T-cell (primary cell): ENCODE results near the gene KIAA0930. TPM values are rescaled to one million over a fixed set of nuclear protein-coding genes. Genes with fewer than 3 reads are reported as not detected.

Experiments
- ATAC-seq, 4 experiments: fragments of 200-7000 bp in 3 of 4; fragments of 150-1000 bp in 1 of 4; cut with Tn5 transposase; replicated peaks in 1 of 4; 1 replicate in 3 of 4; 2 replicates in 1 of 4; pipeline ENCODE4 v1.10.0; 2021; ENCODE audit warnings: moderate library complexity in 3 of 4, mild to moderate bottlenecking in 2 of 4, moderate number of reproducible peaks in 1 of 4
- CTCF ChIA-PET, 2 donors: fragments of 300-600 bp; sonication (Branson Sonifier 250); formaldehyde crosslinking; loops; one replicate each; lab custom pipeline; 2022; ENCODE audit warnings: antibody characterized with exemption in 2 of 2; lab: Charles Lee
- POLR2A ChIA-PET, 2 donors: fragments of 300-600 bp; sonication (Branson Sonifier 250); formaldehyde crosslinking; loops; one replicate each; lab custom pipeline; 2022; ENCODE audit warnings: antibody characterized with exemption in 2 of 2; lab: Charles Lee
- DNase-seq, 35 experiments: peaks; one replicate each; pipeline versions ENCODE4 v3.0.0 to v3.0.0-alpha.2; 2013 to 2023
- H3K27ac ChIP-seq: one replicate; pipeline ENCODE4 v1.5.1; 2013; ENCODE audit warnings: low read length
- H3K27me3 ChIP-seq, 2 experiments: replicated peaks in 1 of 2; 1 replicate in 1 of 2; 2 replicates in 1 of 2; pipeline versions ENCODE4 v1.6.1 to v1.7.0; 2013; ENCODE audit warnings: low read length in 1 of 2, mixed read lengths in 1 of 2; ENCODE audit not compliant: control insufficient read depth in 2 of 2, insufficient read depth in 2 of 2; ENCODE audit errors: extremely low read depth in 1 of 2
- H3K36me3 ChIP-seq, 2 donors: 1 replicate in 1 of 2; 2 replicates in 1 of 2; pipeline versions ENCODE4 v1.6.1 to v1.7.0; 2013; ENCODE audit warnings: low read length in 1 of 2; ENCODE audit not compliant: control insufficient read depth in 2 of 2, insufficient read depth in 1 of 2; ENCODE audit errors: extremely low read depth in 1 of 2
- H3K4me1 ChIP-seq, 2 experiments: 1 replicate in 1 of 2; 2 replicates in 1 of 2; pipeline versions ENCODE4 v1.6.1 to v1.7.0; 2013; ENCODE audit warnings: low read length in 2 of 2, mixed read lengths in 1 of 2; ENCODE audit not compliant: insufficient read depth in 2 of 2, control insufficient read depth in 1 of 2; ENCODE audit errors: extremely low read depth in 1 of 2
- H3K4me3 ChIP-seq, 2 donors: 1 replicate in 1 of 2; 2 replicates in 1 of 2; pipeline versions ENCODE4 v1.5.1 to v1.7.0; 2013; ENCODE audit warnings: mild to moderate bottlenecking in 2 of 2, low read length in 1 of 2, moderate library complexity in 1 of 2; ENCODE audit not compliant: control insufficient read depth in 1 of 2; ENCODE audit errors: extremely low read depth in 1 of 2
- H3K9me3 ChIP-seq: 2 replicates; pipeline ENCODE4 v1.7.0; 2013
- H3K27ac Mint-ChIP-seq, 2 donors: one replicate each; pipeline ENCODE4 v1.8.0; 2020 to 2021; ENCODE audit warnings: mild to moderate bottlenecking in 2 of 2, mixed read lengths in 2 of 2
- H3K27me3 Mint-ChIP-seq, 2 donors: one replicate each; pipeline ENCODE4 v1.8.0; 2021 to 2022; ENCODE audit warnings: mixed read lengths in 2 of 2
- H3K36me3 Mint-ChIP-seq: one replicate; pipeline ENCODE4 v1.8.0; 2021; ENCODE audit warnings: mixed read lengths
- H3K4me1 Mint-ChIP-seq, 3 donors: one replicate each; pipeline ENCODE4 v1.8.0; 2020 to 2022; ENCODE audit warnings: mixed read lengths in 3 of 3, mild to moderate bottlenecking in 1 of 3
- H3K4me3 Mint-ChIP-seq, 3 donors: one replicate each; pipeline ENCODE4 v1.8.0; 2020 to 2022; ENCODE audit warnings: mild to moderate bottlenecking in 3 of 3, mixed read lengths in 3 of 3, moderate library complexity in 3 of 3
- H3K9me3 Mint-ChIP-seq, 3 donors: one replicate each; pipeline ENCODE4 v1.8.0; 2020 to 2022; ENCODE audit warnings: mixed read lengths in 3 of 3
- WGBS: methylation state at CpG from one replicate; pipeline ENCODE4 v1.1.5; 2013; ENCODE audit warnings: missing lambda C conversion rate; ENCODE audit not compliant: insufficient coverage; 5-methylcytosine and 5-hydroxymethylcytosine counted together
- total RNA-seq, 35 experiments: library from RNA in 6 of 35; stranded (reverse) in 6 of 35; fragments of 120-200 nt in 1 of 35; gene quantifications; one replicate each; pipeline versions ENCODE4 v1.2.1 to v1.2.4 and lab custom pipeline; 2013 to 2026

The KIAA0930 gene
- 10 to 100 TPM; 21.2 to 40.2 (median 30.8) TPM for total RNA-seq
- total RNA-seq (2013) = 21.9 TPM
- 17.2 to 331 (median 40.1) reads per million in 29 experiments for total RNA-seq (lab: John Stamatoyannopoulos, UW)

- CTCF ChIA-PET = no interaction called here
Measured at GRCh38 chr22:45240810-45241631, at the start of gene KIAA0930. TSS of gene KIAA0930 (minus strand) at chr22:45240894. CDS start at chr22:45240703, 191 bp downstream.

GRCh38 chr22:45286854-45287551 lies 46.3 kb upstream of the KIAA0930 start:
- WGBS = 90% methylated on average over 5 of the region's 12 CpGs
- peaks cover 0 to 44% of the 10 kb centered on the region in 2 experiments for H3K27me3 ChIP-seq
- ATAC-seq (no peak), DNase-seq (no peak)
- CTCF ChIA-PET = no interaction called here
- no peaks in the 10 kb centered on the region for H3K36me3 ChIP-seq
- H3K4me3 Mint-ChIP-seq = no peak overlapping the region
- no peak overlapping the region for H3K27ac ChIP-seq
- H3K4me1 ChIP-seq = peaks cover 0 to 25% of the 10 kb centered on the region in 2 experiments
- no peaks in the 10 kb centered on the region for H3K36me3 Mint-ChIP-seq
- no peak overlapping the region for H3K27ac Mint-ChIP-seq
- H3K9me3 Mint-ChIP-seq = no peaks in the 10 kb centered on the region
- POLR2A ChIA-PET = interaction anchor here in 1 of 2 donors (0.6 kb wide), 1 partner anchor 9 kb away, joined by 3 read pairs; no protein-coding TSS in a partner anchor
- H3K4me3 ChIP-seq = no peak overlapping the region
- H3K9me3 ChIP-seq = no peaks in the 10 kb centered on the region
- H3K27me3 Mint-ChIP-seq = peaks cover 0 to 18% of the 10 kb centered on the region in 2 donors
- H3K4me1 Mint-ChIP-seq = peaks cover 0 to 5% (median 1%) of the 10 kb centered on the region in 3 donors

More at GRCh38 chr22:45240810-45241631, at the start of gene KIAA0930:
- DNase-seq = peak; percentile 63 to 88 (median 77)
- peak; percentile 72 to 82 (median 78) for ATAC-seq
- peak within 1 kb of the TSS; percentile 87 to 93 for H3K27ac Mint-ChIP-seq
- no peaks in the 10 kb centered on the region for H3K27me3 Mint-ChIP-seq
- peaks cover 23 to 51% (median 41%) of the 10 kb centered on the region in 3 donors for H3K4me1 Mint-ChIP-seq
- Histone ChIP-seq H3K9me3 (no peaks in the 10 kb centered on the region), H3K27me3 (no peaks in the 10 kb centered on the region), H3K4me1 (peaks cover 3 to 36% of the 10 kb centered on the region in 2 experiments), H3K27ac (peak within 1 kb of the TSS; percentile 72), H3K4me3 (peak within 1 kb of the TSS; percentile 62 to 71), H3K36me3 (peaks cover 0 to 3% of the 10 kb centered on the region in 2 donors)
- H3K9me3 Mint-ChIP-seq = no peaks in the 10 kb centered on the region
- peaks cover 2% of the 10 kb centered on the region for H3K36me3 Mint-ChIP-seq
- whole genome bisulfite sequencing = 1% methylated on average over 44 of the region's 66 CpGs
- POLR2A ChIA-PET = no interaction called here
- H3K4me3 Mint-ChIP-seq = peak within 1 kb of the TSS; percentile 88 to 96 (median 92)

DNA sequence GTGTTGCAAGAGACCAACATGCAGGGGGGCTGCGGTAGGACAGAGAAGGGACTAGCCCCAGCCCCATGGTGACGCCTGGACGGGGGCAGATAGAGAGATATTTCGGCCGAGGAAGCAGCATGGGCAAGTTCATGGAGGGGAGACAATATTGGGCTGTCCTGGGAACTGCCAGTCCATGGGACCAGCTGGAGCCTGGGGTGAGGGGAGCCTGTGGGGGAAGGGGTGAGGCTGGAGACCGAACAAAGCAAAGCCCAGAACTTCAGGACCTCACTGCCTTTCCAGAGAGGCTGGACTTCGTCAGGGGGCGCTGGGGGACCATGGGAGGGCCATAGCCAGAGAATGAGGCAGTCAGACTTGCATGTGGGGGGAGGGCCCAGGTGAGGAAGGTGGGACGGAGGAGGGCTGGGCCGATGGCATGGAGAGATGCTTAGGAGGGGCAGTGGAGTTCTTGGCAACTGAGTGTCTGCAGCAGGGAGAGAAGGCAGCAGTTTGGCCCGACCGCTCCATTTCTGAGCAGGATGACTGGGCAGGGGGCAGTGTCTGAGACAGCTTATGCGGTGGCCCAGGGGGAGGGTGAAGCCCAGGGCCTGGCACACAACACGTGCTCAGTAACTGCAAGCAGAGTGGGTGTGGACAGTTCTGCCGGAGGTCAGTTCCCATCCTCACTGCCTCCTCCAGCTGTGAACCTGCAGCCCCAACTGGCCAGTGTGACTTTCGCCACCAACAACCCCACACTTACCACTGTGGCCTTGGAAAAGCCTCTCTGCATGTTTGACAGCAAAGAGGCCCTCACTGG lies 44.8 kb upstream of the KIAA0930 start:
- Mint-ChIP-seq H3K36me3 (no peaks in the 10 kb centered on the region), H3K27me3 (peaks cover 0 to 20% of the 10 kb centered on the region in 2 donors), H3K4me1 (peaks cover 0 to 5% (median 5%) of the 10 kb centered on the region in 3 donors), H3K4me3 (peak overlapping the region in 1 of 3 donors; percentile 18), H3K9me3 (no peaks in the 10 kb centered on the region), H3K27ac (no peak overlapping the region)
- Histone ChIP-seq H3K27me3 (peaks cover 0 to 45% of the 10 kb centered on the region in 2 experiments), H3K27ac (no peak overlapping the region), H3K9me3 (no peaks in the 10 kb centered on the region), H3K4me3 (no peak overlapping the region), H3K36me3 (no peaks in the 10 kb centered on the region), H3K4me1 (peaks cover 0 to 17% of the 10 kb centered on the region in 2 experiments)
- 87% methylated on average over 14 of the region's 16 CpGs for WGBS
- no peak for ATAC-seq
- ChIA-PET POLR2A (interaction anchor here in 1 of 2 donors (0.7 kb wide), 1 partner anchor 32 kb away, joined by 3 read pairs; no protein-coding TSS in a partner anchor), CTCF (interaction anchor here in 1 of 2 donors (0.5 kb wide), 1 partner anchor 14 kb away, joined by 5 read pairs; no protein-coding TSS in a partner anchor)
- peak in 1 of 35 experiments; percentile 16 for DNase-seq

- H3K4me1 ChIP-seq = peaks cover 0 to 12% of the 10 kb centered on the region in 2 experiments
- 18% methylated on average over 46 of the region's 46 CpGs for WGBS
- H3K9me3 Mint-ChIP-seq = no peaks in the 10 kb centered on the region
- peaks cover 0 to 45% of the 10 kb centered on the region in 2 experiments for H3K27me3 ChIP-seq
- H3K9me3 ChIP-seq = no peaks in the 10 kb centered on the region
- H3K36me3 Mint-ChIP-seq = no peaks in the 10 kb centered on the region
- ATAC-seq (peak; percentile 96 to 100 (median 98)), DNase-seq (peak in 33 of 35 experiments; percentile 31 to 73 (median 52))
- H3K36me3 ChIP-seq = no peaks in the 10 kb centered on the region
- peak within 1 kb of the TSS in 2 of 3 donors; percentile 21 to 55 for H3K4me3 Mint-ChIP-seq
- CTCF ChIA-PET = no interaction called here
- POLR2A ChIA-PET = interaction anchor here in 1 of 2 donors (0.7 kb wide), 1 partner anchor 33 kb away, joined by 3 read pairs; no protein-coding TSS in a partner anchor
- peaks cover 0 to 20% of the 10 kb centered on the region in 2 donors for H3K27me3 Mint-ChIP-seq
- peaks cover 0 to 11% (median 10%) of the 10 kb centered on the region in 3 donors for H3K4me1 Mint-ChIP-seq
- H3K4me3 ChIP-seq = peak within 1 kb of the TSS in 1 of 2 donors; percentile 15
- no peak within 1 kb of the TSS for H3K27ac Mint-ChIP-seq
- no peak within 1 kb of the TSS for H3K27ac ChIP-seq
Measured at GRCh38 chr22:45284705-45285262, 44.1 kb upstream of the KIAA0930 start, which contains the start of gene UPK3A. TSS of gene UPK3A (plus strand) at chr22:45284949. CDS start at chr22:45285014, 65 bp downstream.

DNA sequence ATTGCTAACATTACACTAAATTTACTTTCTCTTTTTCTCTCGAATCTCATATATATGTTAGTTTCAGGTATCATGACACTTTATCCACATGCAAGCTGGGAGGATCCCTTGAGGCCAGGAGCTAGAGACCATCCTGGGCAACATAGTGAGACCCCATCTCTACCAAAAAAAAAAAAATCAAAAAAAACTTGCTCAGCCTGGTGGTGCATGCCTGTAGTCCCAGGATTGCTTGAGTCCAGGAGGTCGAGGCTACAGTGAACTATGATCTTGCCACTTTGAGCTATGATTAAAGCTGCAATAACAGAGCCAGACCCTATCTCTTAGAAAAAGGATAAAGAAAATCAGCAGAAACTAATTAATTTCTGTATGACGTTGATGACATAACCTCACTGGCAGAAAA lies 40.3 kb upstream of the KIAA0930 start:
- peaks cover 0 to 20% of the 10 kb centered on the region in 2 donors for H3K27me3 Mint-ChIP-seq
- H3K27me3 ChIP-seq = peaks cover 0 to 36% of the 10 kb centered on the region in 2 experiments
- H3K4me3 Mint-ChIP-seq = no peak overlapping the region
- no peak for DNase-seq
- H3K4me3 ChIP-seq = no peak overlapping the region
- H3K27ac ChIP-seq = no peak overlapping the region
- no peaks in the 10 kb centered on the region for H3K9me3 Mint-ChIP-seq
- no peak for ATAC-seq
- H3K4me1 ChIP-seq = peaks cover 0 to 12% of the 10 kb centered on the region in 2 experiments
- no peaks in the 10 kb centered on the region for H3K36me3 ChIP-seq
- ChIA-PET CTCF (interaction anchor here (0.6 to 0.7 kb wide), 2 partner anchors 60 to 127 kb away, joined by 4 read pairs; no protein-coding TSS in a partner anchor), POLR2A (interaction anchor here in 1 of 2 donors (0.6 kb wide), 1 partner anchor 131 kb away, joined by 4 read pairs; no protein-coding TSS in a partner anchor)
- peaks cover 0 to 16% (median 13%) of the 10 kb centered on the region in 3 donors for H3K4me1 Mint-ChIP-seq
- H3K9me3 ChIP-seq = no peaks in the 10 kb centered on the region
- H3K36me3 Mint-ChIP-seq = no peaks in the 10 kb centered on the region
- H3K27ac Mint-ChIP-seq = no peak overlapping the region
- WGBS = 60% methylated on average over 1 of the region's 3 CpGs
